BLaER1 (cell line): Measurements from ENCODE around the gene NOS1.

Experiments used
- H3K27ac ChIP-seq: shearing (Covaris generic); formaldehyde crosslinking; 2 replicates; pipeline ENCODE4 v1.8.1; 2022
- H3K27me3 ChIP-seq: shearing (Covaris generic); formaldehyde crosslinking; 2 replicates; pipeline ENCODE4 v1.8.1; 2022
- H3K36me3 ChIP-seq: shearing (Covaris generic); formaldehyde crosslinking; 2 replicates; pipeline ENCODE4 v1.8.1; 2022
- H3K4me1 ChIP-seq: shearing (Covaris generic); formaldehyde crosslinking; 2 replicates; pipeline ENCODE4 v1.8.1; 2022
- H3K4me2 ChIP-seq: shearing (Covaris generic); formaldehyde crosslinking; 2 replicates; pipeline ENCODE4 v1.8.1; 2022
- H3K4me3 ChIP-seq: shearing (Covaris generic); formaldehyde crosslinking; 2 replicates; pipeline ENCODE4 v1.8.1; 2022
- H3K9ac ChIP-seq: shearing (Covaris generic); formaldehyde crosslinking; 2 replicates; pipeline ENCODE4 v1.8.1; 2022
- H3K9me3 ChIP-seq: shearing (Covaris generic); formaldehyde crosslinking; 2 replicates; pipeline ENCODE4 v1.8.1; 2022
- H4K20me1 ChIP-seq: shearing (Covaris generic); formaldehyde crosslinking; 2 replicates; pipeline ENCODE4 v1.8.1; 2022
- Cebpa-rat ChIP-seq: shearing (Covaris generic); IDR thresholded peaks from 2 replicates; pipeline ENCODE4 v1.8.1; 2022

Gene NOS1

GRCh38 chr12:117316336-117316735 lies 45.1 kb downstream of the NOS1 start:
- peaks cover 16% of the 10 kb centered on the region for H3K4me1 ChIP-seq
- H3K4me2 ChIP-seq, result no peak overlapping the region
- H3K27ac ChIP-seq, result no peak overlapping the region
- no peaks in the 10 kb centered on the region for H4K20me1 ChIP-seq
- H3K9ac ChIP-seq, result no peak overlapping the region
- no peaks in the 10 kb centered on the region for H3K36me3 ChIP-seq
- no peak overlapping the region for H3K4me3 ChIP-seq
- H3K27me3 ChIP-seq, result no peaks in the 10 kb centered on the region
- no peak for TF ChIP-seq Cebpa-rat
- peaks cover 15% of the 10 kb centered on the region for H3K9me3 ChIP-seq

DNA sequence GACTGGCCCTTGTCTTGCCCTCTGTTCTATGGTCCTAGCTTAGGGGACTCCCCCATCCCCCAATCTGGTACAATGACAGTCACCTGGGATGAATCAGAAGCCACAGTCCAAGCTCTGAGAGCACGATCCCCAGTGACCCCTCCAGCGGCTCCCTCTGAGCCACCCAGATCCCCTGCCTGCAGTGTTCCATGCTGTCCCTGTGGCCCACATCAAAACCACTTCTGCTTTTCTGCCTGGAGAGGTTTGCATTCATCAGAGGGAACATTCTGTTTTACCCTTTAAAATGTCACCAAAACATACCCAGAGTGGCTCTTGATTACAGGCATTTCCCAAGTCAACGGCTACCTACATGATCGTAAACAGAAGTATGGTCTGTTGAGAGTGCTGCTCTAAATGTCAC lies 47.5 kb downstream of the NOS1 start:
- Histone ChIP-seq H3K9ac (no peak overlapping the region), H3K36me3 (no peaks in the 10 kb centered on the region), H3K4me2 (peak overlapping the region; percentile 49), H4K20me1 (no peaks in the 10 kb centered on the region), H3K4me3 (no peak overlapping the region), H3K27me3 (no peaks in the 10 kb centered on the region), H3K27ac (no peak overlapping the region), H3K4me1 (peaks cover 16% of the 10 kb centered on the region), H3K9me3 (peaks cover 15% of the 10 kb centered on the region)
- TF ChIP-seq Cebpa-rat, result no peak

DNA sequence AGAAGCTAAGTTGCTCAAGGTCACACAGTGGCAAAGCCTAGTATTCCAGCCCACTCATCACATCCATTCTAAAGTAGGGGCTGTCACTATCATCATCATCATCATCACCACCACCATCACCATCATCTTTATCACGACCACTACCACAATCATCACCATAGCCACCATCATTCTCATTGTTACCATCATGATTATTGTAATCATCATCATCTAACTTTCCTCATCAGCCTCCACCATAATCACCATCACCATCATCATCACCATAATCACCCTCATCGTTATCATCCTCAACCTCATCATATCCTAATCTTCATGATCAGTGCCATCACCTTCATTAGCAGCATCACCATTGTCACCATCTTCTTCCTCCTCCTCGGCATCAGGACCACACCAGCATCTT lies 48.7 kb downstream of the NOS1 start:
- Histone ChIP-seq H3K36me3 (no peaks in the 10 kb centered on the region), H3K27ac (no peak overlapping the region), H3K9me3 (peaks cover 15% of the 10 kb centered on the region), H3K4me2 (no peak overlapping the region), H4K20me1 (no peaks in the 10 kb centered on the region), H3K9ac (no peak overlapping the region), H3K4me1 (peaks cover 16% of the 10 kb centered on the region), H3K4me3 (no peak overlapping the region), H3K27me3 (no peaks in the 10 kb centered on the region)
- no peak for TF ChIP-seq Cebpa-rat

- TF ChIP-seq Cebpa-rat, result no peak
These were observed 52.0 kb downstream of the NOS1 start for GRCh38 chr12:117309276-117309925.

GRCh38 chr12:117300174-117300573 lies 61.3 kb downstream of the NOS1 start:
- no peaks in the 10 kb centered on the region for H3K9me3 ChIP-seq
- H3K4me3 ChIP-seq, result no peak overlapping the region
- TF ChIP-seq Cebpa-rat, result no peak
- H3K27ac ChIP-seq, result no peak overlapping the region
- H4K20me1 ChIP-seq, result no peaks in the 10 kb centered on the region
- no peak overlapping the region for H3K9ac ChIP-seq
- no peak overlapping the region for H3K4me2 ChIP-seq
- H3K36me3 ChIP-seq, result no peaks in the 10 kb centered on the region
- peaks cover 12% of the 10 kb centered on the region for H3K4me1 ChIP-seq
- no peaks in the 10 kb centered on the region for H3K27me3 ChIP-seq

More at GRCh38 chr12:117309276-117309925, 52.0 kb downstream of the NOS1 start:
- Histone ChIP-seq H3K9ac (no peak overlapping the region), H4K20me1 (no peaks in the 10 kb centered on the region), H3K4me1 (peaks cover 13% of the 10 kb centered on the region), H3K4me2 (no peak overlapping the region), H3K27me3 (no peaks in the 10 kb centered on the region), H3K36me3 (no peaks in the 10 kb centered on the region), H3K9me3 (no peaks in the 10 kb centered on the region), H3K27ac (no peak overlapping the region), H3K4me3 (no peak overlapping the region)

GRCh38 chr12:117298648-117299225 lies 62.7 kb downstream of the NOS1 start:
- Histone ChIP-seq H3K9ac (no peak overlapping the region), H3K4me3 (no peak overlapping the region), H4K20me1 (no peaks in the 10 kb centered on the region), H3K36me3 (no peaks in the 10 kb centered on the region), H3K4me1 (peaks cover 6% of the 10 kb centered on the region), H3K4me2 (no peak overlapping the region), H3K27me3 (no peaks in the 10 kb centered on the region), H3K27ac (no peak overlapping the region), H3K9me3 (no peaks in the 10 kb centered on the region)
- no peak for TF ChIP-seq Cebpa-rat

DNA sequence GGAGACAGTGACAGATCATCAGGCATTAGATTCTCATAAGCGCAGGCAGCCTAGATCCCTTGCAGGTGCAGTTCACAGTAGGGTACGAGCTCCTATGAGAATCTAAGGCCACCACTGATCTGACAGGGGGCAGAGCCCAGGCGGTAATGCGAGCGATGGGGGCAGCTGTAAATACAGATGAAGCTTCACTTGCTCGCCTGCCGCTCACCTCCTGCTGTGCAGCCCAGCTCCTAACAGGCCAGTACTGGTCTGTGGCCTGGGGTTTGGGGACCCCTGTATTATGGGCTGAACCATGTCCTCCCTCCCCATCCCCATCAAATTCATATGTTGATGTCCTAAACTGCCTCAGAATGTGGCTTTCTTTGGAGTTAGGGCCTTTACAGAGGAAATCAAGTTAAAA lies 63.2 kb downstream of the NOS1 start:
- Histone ChIP-seq H3K36me3 (no peaks in the 10 kb centered on the region), H3K4me3 (no peak overlapping the region), H3K9me3 (no peaks in the 10 kb centered on the region), H3K4me1 (0 out of 2 replicates have a peak, but pooled peaks cover under 1% of the 10 kb centered on the region), H3K27me3 (no peaks in the 10 kb centered on the region), H4K20me1 (no peaks in the 10 kb centered on the region), H3K27ac (no peak overlapping the region), H3K4me2 (no peak overlapping the region), H3K9ac (no peak overlapping the region)
- TF ChIP-seq Cebpa-rat, result no peak

DNA sequence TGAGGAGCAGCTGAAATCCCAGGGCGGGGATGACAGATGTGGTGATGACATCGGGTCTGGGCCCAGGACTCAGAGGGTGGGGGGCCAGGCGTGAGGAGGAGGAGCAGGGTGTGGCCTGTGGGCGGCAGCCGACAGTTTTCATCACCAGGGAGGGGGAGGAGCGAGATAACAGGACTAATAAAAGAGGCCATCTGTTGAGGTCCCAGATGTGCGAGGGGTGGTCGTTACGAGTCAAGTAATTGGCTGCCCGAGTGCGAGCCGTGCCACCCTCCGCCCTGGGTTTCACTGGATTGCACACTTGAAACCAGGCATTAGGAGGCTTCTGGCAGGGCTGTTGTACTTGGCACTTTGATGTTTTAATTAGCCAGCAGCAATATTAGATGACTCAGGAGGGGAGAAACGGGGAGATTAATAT lies 67.2 kb downstream of the NOS1 start:
- no peak overlapping the region for H3K27ac ChIP-seq
- no peaks in the 10 kb centered on the region for H3K36me3 ChIP-seq
- no peak overlapping the region for H3K4me3 ChIP-seq
- no peak overlapping the region for H3K9ac ChIP-seq
- no peaks in the 10 kb centered on the region for H4K20me1 ChIP-seq
- H3K9me3 ChIP-seq, result no peaks in the 10 kb centered on the region
- TF ChIP-seq Cebpa-rat, result no peak
- H3K27me3 ChIP-seq, result no peaks in the 10 kb centered on the region
- no peak overlapping the region for H3K4me2 ChIP-seq
- no peaks in the 10 kb centered on the region for H3K4me1 ChIP-seq

- H3K36me3 ChIP-seq, result no peaks in the 10 kb centered on the region
- H4K20me1 ChIP-seq, result no peaks in the 10 kb centered on the region
- H3K4me1 ChIP-seq, result no peaks in the 10 kb centered on the region
- no peak for TF ChIP-seq Cebpa-rat
- no peak overlapping the region for H3K4me3 ChIP-seq
- H3K27me3 ChIP-seq, result no peaks in the 10 kb centered on the region
- H3K27ac ChIP-seq, result no peak overlapping the region
- H3K4me2 ChIP-seq, result no peak overlapping the region
- H3K9ac ChIP-seq, result no peak overlapping the region
- no peaks in the 10 kb centered on the region for H3K9me3 ChIP-seq
These were observed 67.9 kb downstream of the NOS1 start for GRCh38 chr12:117293510-117293909.

- no peaks in the 10 kb centered on the region for H4K20me1 ChIP-seq
- H3K9me3 ChIP-seq, result no peaks in the 10 kb centered on the region
- H3K36me3 ChIP-seq, result no peaks in the 10 kb centered on the region
- no peak overlapping the region for H3K4me3 ChIP-seq
- no peaks in the 10 kb centered on the region for H3K4me1 ChIP-seq
- TF ChIP-seq Cebpa-rat, result no peak
- H3K27ac ChIP-seq, result no peak overlapping the region
- no peak overlapping the region for H3K4me2 ChIP-seq
- no peak overlapping the region for H3K9ac ChIP-seq
- H3K27me3 ChIP-seq, result no peaks in the 10 kb centered on the region
These were observed 68.7 kb downstream of the NOS1 start for GRCh38 chr12:117292688-117293087.
